Measurements from ENCODE around the gene GADL1.

DNA sequence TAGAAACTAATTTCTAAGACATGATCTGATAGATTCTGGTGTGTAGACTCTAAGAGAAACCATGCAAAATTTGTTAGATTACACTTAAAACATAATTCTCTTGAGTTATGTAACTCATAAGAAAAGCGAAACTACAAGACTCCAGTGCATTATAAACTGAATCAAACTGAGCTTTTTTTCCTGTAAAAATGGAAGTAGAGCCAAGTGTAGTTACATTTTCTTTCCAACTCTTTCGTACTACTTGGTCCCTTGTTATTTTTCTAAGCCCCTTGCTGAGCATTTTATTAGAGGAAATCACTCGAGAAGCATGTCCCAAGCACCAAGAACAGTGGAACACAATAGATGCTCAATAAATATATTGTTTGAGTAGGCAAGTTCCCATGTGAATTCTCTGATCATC, 130.2 kb downstream of the GADL1 start:
- TF ChIP-seq, protein P1, sequence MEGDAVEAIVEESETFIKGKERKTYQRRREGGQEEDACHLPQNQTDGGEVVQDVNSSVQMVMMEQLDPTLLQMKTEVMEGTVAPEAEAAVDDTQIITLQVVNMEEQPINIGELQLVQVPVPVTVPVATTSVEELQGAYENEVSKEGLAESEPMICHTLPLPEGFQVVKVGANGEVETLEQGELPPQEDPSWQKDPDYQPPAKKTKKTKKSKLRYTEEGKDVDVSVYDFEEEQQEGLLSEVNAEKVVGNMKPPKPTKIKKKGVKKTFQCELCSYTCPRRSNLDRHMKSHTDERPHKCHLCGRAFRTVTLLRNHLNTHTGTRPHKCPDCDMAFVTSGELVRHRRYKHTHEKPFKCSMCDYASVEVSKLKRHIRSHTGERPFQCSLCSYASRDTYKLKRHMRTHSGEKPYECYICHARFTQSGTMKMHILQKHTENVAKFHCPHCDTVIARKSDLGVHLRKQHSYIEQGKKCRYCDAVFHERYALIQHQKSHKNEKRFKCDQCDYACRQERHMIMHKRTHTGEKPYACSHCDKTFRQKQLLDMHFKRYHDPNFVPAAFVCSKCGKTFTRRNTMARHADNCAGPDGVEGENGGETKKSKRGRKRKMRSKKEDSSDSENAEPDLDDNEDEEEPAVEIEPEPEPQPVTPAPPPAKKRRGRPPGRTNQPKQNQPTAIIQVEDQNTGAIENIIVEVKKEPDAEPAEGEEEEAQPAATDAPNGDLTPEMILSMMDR (IDR thresholded peaks at IDR 0.05; ENCODE audit: poor library complexity), result no peak
- no peak for TF ChIP-seq EZH2phosphoT487 (IDR thresholded peaks at IDR 0.05; ENCODE audit: low read depth, severe bottlenecking, unreplicated experiment)
- no peak for TF ChIP-seq EZH2 (IDR thresholded peaks at IDR 0.05; ENCODE audit: borderline replicate concordance)

Measured in hepatocyte (in vitro differentiated cells).